ENCODE measurements around the gene WNT6. TPM values are rescaled to one million over a fixed set of nuclear protein-coding genes. Genes with fewer than 3 reads are reported as not detected.

WNT6 gene
- total RNA-seq, 1 experiment from 2014 or later = 8.1 TPM

- TF ChIP-seq POLR2AphosphoS5 (IDR thresholded peaks at IDR 0.05; ENCODE audit: low read depth, low read length) (no peak), CTCF (IDR thresholded peaks at IDR 0.05) (no peak), REST (IDR thresholded peaks at IDR 0.05; ENCODE audit: insufficient read depth in 1 of 2, low read depth in 2 of 2, low read length in 1 of 2) (no peak), SIN3A (IDR thresholded peaks at IDR 0.05; ENCODE audit: borderline replicate concordance, insufficient read depth, low read depth, low read length) (no peak), TCF7L2 (IDR thresholded peaks at IDR 0.05; ENCODE audit: low read depth, low read length) (no peak)
- ChIA-PET CTCF (interaction anchor here (0.6 to 3.6 kb wide), 2 partner anchors 22 to 42 kb away, joined by 5 to 102 read pairs; no protein-coding TSS in a partner anchor), POLR2A (no interaction called here)
- Histone ChIP-seq H3K36me3 (ENCODE audit: control insufficient read depth, insufficient read depth, low read length) (no peaks in the 10 kb centered on the region), H3K27me3 (ENCODE audit: control insufficient read depth, insufficient read depth, low read length) (no peaks in the 10 kb centered on the region), H3K27ac (ENCODE audit: low read length) (no peak overlapping the region), H3K9me3 (ENCODE audit: control insufficient read depth, insufficient read depth, low read depth, low read length) (no peaks in the 10 kb centered on the region), H3K4me1 (ENCODE audit: control insufficient read depth, insufficient read depth, low read length) (peaks cover 38% of the 10 kb centered on the region), H3K4me3 (ENCODE audit: low read depth in 2 of 2, low read length in 2 of 2) (no peak overlapping the region)
- in situ Hi-C loops (cut with HindIII; ENCODE audit: low pct_unique_long_range_greater_than_20kb, low sequenced_read_pairs) (no loop called here), intact Hi-C loops (cut with micrococcal nuclease; ENCODE audit: unreplicated experiment) (loop anchor here (2.0 kb wide), 1 partner anchor 46 kb away; no protein-coding TSS in a partner anchor)
- ATAC-seq = no peak
- no peak for DNase-seq (ENCODE audit: low read depth, low spot score)
- BruUV-seq (replicated peaks) = no TSS peak
Observed at GRCh38 chr2:218899147-218899546, 39.5 kb downstream of the WNT6 start.

- ChIA-PET CTCF (no interaction called here), POLR2A (no interaction called here)
- ATAC-seq (no peak), DNase-seq (ENCODE audit: low read depth, low spot score) (no peak)
- no TSS peak for BruUV-seq (replicated peaks)
- H3K27me3 ChIP-seq (ENCODE audit: control insufficient read depth, insufficient read depth, low read length) = no peaks in the 10 kb centered on the region
- H3K36me3 ChIP-seq (ENCODE audit: control insufficient read depth, insufficient read depth, low read length) = no peaks in the 10 kb centered on the region
- no peak overlapping the region for H3K27ac ChIP-seq (ENCODE audit: low read length)
- H3K9me3 ChIP-seq (ENCODE audit: control insufficient read depth, insufficient read depth, low read depth, low read length) = no peaks in the 10 kb centered on the region
- H3K4me3 ChIP-seq (ENCODE audit: low read depth in 2 of 2, low read length in 2 of 2) = no peak overlapping the region
- in situ Hi-C loops (cut with HindIII; ENCODE audit: low pct_unique_long_range_greater_than_20kb, low sequenced_read_pairs) (no loop called here), intact Hi-C loops (cut with micrococcal nuclease; ENCODE audit: unreplicated experiment) (no loop called here)
- TF ChIP-seq SIN3A (IDR thresholded peaks at IDR 0.05; ENCODE audit: borderline replicate concordance, insufficient read depth, low read depth, low read length) = no peak
- no peak for TF ChIP-seq POLR2AphosphoS5 (IDR thresholded peaks at IDR 0.05; ENCODE audit: low read depth, low read length)
- no peak for TF ChIP-seq TCF7L2 (IDR thresholded peaks at IDR 0.05; ENCODE audit: low read depth, low read length)
- TF ChIP-seq CTCF (IDR thresholded peaks at IDR 0.05) = no peak
- TF ChIP-seq REST (IDR thresholded peaks at IDR 0.05; ENCODE audit: insufficient read depth in 1 of 2, low read depth in 2 of 2, low read length in 1 of 2) = no peak
- H3K4me1 ChIP-seq (ENCODE audit: control insufficient read depth, insufficient read depth, low read length) = peaks cover 7% of the 10 kb centered on the region
Observed at GRCh38 chr2:218902427-218902826, 42.8 kb downstream of the WNT6 start.
